ENCODE data around the gene KIAA0753. TPM values are rescaled to one million over a fixed set of nuclear protein-coding genes. Genes with fewer than 3 reads are reported as not detected.

Gene KIAA0753
- total and polyA plus RNA-seq, 9 of the 15 experiments (the other 6 are each of a cell fraction or from before 2014, with no cell fraction given), result 2.0 to 9.0 (median 6.9) TPM

DNA sequence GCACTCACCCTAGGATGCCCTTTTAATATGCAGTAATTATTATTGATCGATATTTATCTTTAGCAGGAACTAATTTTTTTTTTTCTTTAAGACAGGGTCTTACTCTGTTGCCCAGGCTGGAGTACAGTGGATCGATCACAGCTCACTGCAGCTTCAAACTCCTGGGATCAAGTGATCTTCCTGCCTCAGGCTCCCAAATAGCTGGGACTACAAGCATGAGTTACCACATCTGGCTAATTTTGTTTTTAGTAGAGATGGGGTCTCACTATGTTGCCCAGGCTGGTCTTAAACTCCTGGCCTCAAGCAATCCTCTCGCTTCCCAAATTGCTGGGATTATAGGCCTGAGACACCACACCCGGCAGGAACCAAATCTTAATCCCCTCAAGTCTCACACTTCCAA is 29.3 kb downstream of the KIAA0753 start (continued):
- no peak for TF ChIP-seq MITF (IDR thresholded peaks at IDR 0.05)

GRCh38 chr17:6610011-6610410 is 30.5 kb downstream of the KIAA0753 start:
- WGBS (ENCODE audit: insufficient coverage, low coverage, missing lambda C conversion rate), result 87% methylated on average over 5 of the region's 5 CpGs
- ChIA-PET POLR2A (no interaction called here), CTCF (ENCODE audit: low intra/inter-chr PET ratio) (no interaction called here)
- H3K4me2 ChIP-seq (ENCODE audit: insufficient read depth, low read length), result no peak overlapping the region
- H3K36me3 ChIP-seq (ENCODE audit: control insufficient read depth, insufficient read depth, low read length), result peaks cover 44% of the 10 kb centered on the region; the same call in 1 of the 3 replicates
- intact Hi-C loops (cut with micrococcal nuclease) (no loop called here), in situ Hi-C loops (cut with MboI) (no loop called here)
- no peak for ATAC-seq
- no peaks in the 10 kb centered on the region for H3K9me1 ChIP-seq (ENCODE audit: control insufficient read depth, insufficient read depth, low read length)
- no peaks in the 10 kb centered on the region for H3K4me1 ChIP-seq (replicated peaks in 1 of 2; ENCODE audit: control insufficient read depth in 2 of 2, insufficient read depth in 2 of 2, low read length in 2 of 2)
- H3K27ac ChIP-seq (ENCODE audit: extremely low read depth, low read depth, low read length), result no peak overlapping the region
- no peaks in the 10 kb centered on the region for H3K79me2 ChIP-seq (ENCODE audit: control insufficient read depth, insufficient read depth, low read length)
- no TSS peak for BruUV-seq (replicated peaks)
- TF ChIP-seq ESRRA (IDR thresholded peaks at IDR 0.05; ENCODE audit: borderline replicate concordance, low read depth), result no peak
- no peak for TF ChIP-seq SMARCE1 (IDR thresholded peaks at IDR 0.05)
- H3K9ac ChIP-seq (ENCODE audit: insufficient read depth in 1 of 2, low read depth in 2 of 2, low read length in 2 of 2), result no peak overlapping the region
- no peaks in the 10 kb centered on the region for H3K9me3 ChIP-seq (replicated peaks; ENCODE audit: control insufficient read depth, insufficient read depth, low read depth, low read length)
- H2AFZ ChIP-seq (ENCODE audit: low read depth, low read length), result no peak overlapping the region
- no peaks in the 10 kb centered on the region for H3K27me3 ChIP-seq (ENCODE audit: control insufficient read depth in 2 of 2, insufficient read depth in 2 of 2, low read length in 2 of 2)
- H3K4me3 ChIP-seq, result no peak overlapping the region
- H4K20me1 ChIP-seq (replicated peaks; ENCODE audit: control insufficient read depth, insufficient read depth, low read length), result no peaks in the 10 kb centered on the region
- FAIRE-seq, result no peak
- DNase-seq (ENCODE audit: extremely low read depth in 1 of 4, low spot score in 3 of 4), result no peak

GRCh38 chr17:6608321-6608720 is 32.2 kb downstream of the KIAA0753 start:
- DNase-seq (ENCODE audit: extremely low read depth in 1 of 4, low spot score in 3 of 4) (no peak), ATAC-seq (no peak), FAIRE-seq (no peak)
- no peak for TF ChIP-seq SNIP1 (IDR thresholded peaks at IDR 0.05; ENCODE audit: low read depth)
- no peak for TF ChIP-seq OTX1 (CRISPR knock-in tag; IDR thresholded peaks at IDR 0.05)
- no peak for TF ChIP-seq KHSRP (IDR thresholded peaks at IDR 0.05)
- no peak for TF ChIP-seq HDGF (IDR thresholded peaks at IDR 0.05)
- no peak for TF ChIP-seq CBX5 (IDR thresholded peaks at IDR 0.05; ENCODE audit: borderline replicate concordance, low read depth)
- no peak for TF ChIP-seq BRD9 (IDR thresholded peaks at IDR 0.05; ENCODE audit: low read depth, partially characterized antibody)
- TF ChIP-seq, protein P1, sequence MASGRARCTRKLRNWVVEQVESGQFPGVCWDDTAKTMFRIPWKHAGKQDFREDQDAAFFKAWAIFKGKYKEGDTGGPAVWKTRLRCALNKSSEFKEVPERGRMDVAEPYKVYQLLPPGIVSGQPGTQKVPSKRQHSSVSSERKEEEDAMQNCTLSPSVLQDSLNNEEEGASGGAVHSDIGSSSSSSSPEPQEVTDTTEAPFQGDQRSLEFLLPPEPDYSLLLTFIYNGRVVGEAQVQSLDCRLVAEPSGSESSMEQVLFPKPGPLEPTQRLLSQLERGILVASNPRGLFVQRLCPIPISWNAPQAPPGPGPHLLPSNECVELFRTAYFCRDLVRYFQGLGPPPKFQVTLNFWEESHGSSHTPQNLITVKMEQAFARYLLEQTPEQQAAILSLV (tag; IDR thresholded peaks at IDR 0.05), result no peak
- TF ChIP-seq, protein P2, sequence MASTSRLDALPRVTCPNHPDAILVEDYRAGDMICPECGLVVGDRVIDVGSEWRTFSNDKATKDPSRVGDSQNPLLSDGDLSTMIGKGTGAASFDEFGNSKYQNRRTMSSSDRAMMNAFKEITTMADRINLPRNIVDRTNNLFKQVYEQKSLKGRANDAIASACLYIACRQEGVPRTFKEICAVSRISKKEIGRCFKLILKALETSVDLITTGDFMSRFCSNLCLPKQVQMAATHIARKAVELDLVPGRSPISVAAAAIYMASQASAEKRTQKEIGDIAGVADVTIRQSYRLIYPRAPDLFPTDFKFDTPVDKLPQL (IDR thresholded peaks at IDR 0.05; ENCODE audit: extremely low read depth, insufficient read length), result no peak
- no peak for TF ChIP-seq ZNF551 (CRISPR knock-in tag; IDR thresholded peaks at IDR 0.05)
- TF ChIP-seq TCF7L2 (IDR thresholded peaks at IDR 0.05; ENCODE audit: low read depth, low read length), result no peak
- no peak for TF ChIP-seq POLR2A (conservative IDR thresholded peaks at IDR 0.05)
- no peaks in the 10 kb centered on the region for H3K9me1 ChIP-seq (ENCODE audit: control insufficient read depth, insufficient read depth, low read length)
- no peak overlapping the region for H3K9ac ChIP-seq (ENCODE audit: insufficient read depth in 1 of 2, low read depth in 2 of 2, low read length in 2 of 2)
- peaks cover 44% of the 10 kb centered on the region; the same call in 1 of the 3 replicates for H3K36me3 ChIP-seq (ENCODE audit: control insufficient read depth, insufficient read depth, low read length)
- intact Hi-C loops (cut with micrococcal nuclease) (no loop called here), in situ Hi-C loops (cut with MboI) (no loop called here)
- H4K20me1 ChIP-seq (replicated peaks; ENCODE audit: control insufficient read depth, insufficient read depth, low read length), result no peaks in the 10 kb centered on the region
- no peaks in the 10 kb centered on the region for H3K9me3 ChIP-seq (replicated peaks; ENCODE audit: control insufficient read depth, insufficient read depth, low read depth, low read length)
- 83% methylated on average over 3 of the region's 3 CpGs for WGBS (ENCODE audit: insufficient coverage, low coverage, missing lambda C conversion rate)
- H3K27ac ChIP-seq (ENCODE audit: extremely low read depth, low read depth, low read length), result no peak overlapping the region
- BruUV-seq (replicated peaks), result no TSS peak
- H3K27me3 ChIP-seq (ENCODE audit: control insufficient read depth in 2 of 2, insufficient read depth in 2 of 2, low read length in 2 of 2), result no peaks in the 10 kb centered on the region
- no peaks in the 10 kb centered on the region for H3K79me2 ChIP-seq (ENCODE audit: control insufficient read depth, insufficient read depth, low read length)
- ChIA-PET POLR2A (no interaction called here), CTCF (ENCODE audit: low intra/inter-chr PET ratio) (no interaction called here)
- H3K4me1 ChIP-seq (replicated peaks in 1 of 2; ENCODE audit: control insufficient read depth in 2 of 2, insufficient read depth in 2 of 2, low read length in 2 of 2), result no peaks in the 10 kb centered on the region
- H3K4me2 ChIP-seq (ENCODE audit: insufficient read depth, low read length), result no peak overlapping the region
- no peak overlapping the region for H3K4me3 ChIP-seq
- H2AFZ ChIP-seq (ENCODE audit: low read depth, low read length), result no peak overlapping the region

Data from K562 (cell line).